Common myeloid progenitor, CD34-positive (primary cell): Measurements from ENCODE around the gene HIF1AN.

ENCODE experiments used
- CTCF ChIA-PET: fragments of 350-600 bp; sonication (Branson Sonifier 250); formaldehyde crosslinking; loops from one replicate; lab custom pipeline; 2021; ENCODE audit warnings: antibody characterized with exemption; lab: Charles Lee
- POLR2A ChIA-PET: fragments of 350-600 bp; sonication (Branson Sonifier 250); formaldehyde crosslinking; loops from one replicate; lab custom pipeline; 2021; ENCODE audit warnings: antibody characterized with exemption; lab: Charles Lee
- DNase-seq, 3 donors: peaks; one replicate each; pipeline versions ENCODE4 v3.0.0 to v3.0.0-alpha.2; 2013
- H3K27ac ChIP-seq, 2 experiments: 1 replicate in 1 of 2; 2 replicates in 1 of 2; pipeline ENCODE4 v1.7.0; 2013; ENCODE audit warnings: inconsistent platforms in 2 of 2, low read length in 2 of 2, mild to moderate bottlenecking in 2 of 2, low read depth in 1 of 2, moderate library complexity in 1 of 2; ENCODE audit not compliant: severe bottlenecking in 2 of 2, insufficient read depth in 1 of 2, poor library complexity in 1 of 2
- H3K27me3 ChIP-seq, 5 experiments: replicated peaks in 2 of 5; 1 replicate in 3 of 5; 2 replicates in 2 of 5; pipeline versions ENCODE4 v1.6.1 to v1.7.0; 2013; ENCODE audit warnings: low read length in 4 of 5, mild to moderate bottlenecking in 2 of 5, moderate library complexity in 2 of 5, inconsistent platforms in 1 of 5; ENCODE audit not compliant: insufficient read depth in 5 of 5, control insufficient read depth in 4 of 5
- H3K36me3 ChIP-seq, 4 experiments: 1 replicate in 2 of 4; 2 replicates in 2 of 4; pipeline versions ENCODE4 v1.6.1 to v1.7.0; 2013; ENCODE audit warnings: low read length in 3 of 4, control low read depth in 1 of 4, mild to moderate bottlenecking in 1 of 4; ENCODE audit not compliant: control insufficient read depth in 4 of 4, insufficient read depth in 4 of 4
- H3K4me1 ChIP-seq, 4 experiments: 1 replicate in 3 of 4; 2 replicates in 1 of 4; pipeline versions ENCODE4 v1.6.1 to v1.7.1; 2013; ENCODE audit warnings: low read length in 3 of 4, mild to moderate bottlenecking in 3 of 4, control low read depth in 1 of 4, inconsistent platforms in 1 of 4, moderate library complexity in 1 of 4; ENCODE audit not compliant: control insufficient read depth in 4 of 4, insufficient read depth in 4 of 4; ENCODE audit errors: control extremely low read depth in 1 of 4
- H3K4me3 ChIP-seq, 7 experiments: 1 replicate in 4 of 7; 2 replicates in 3 of 7; pipeline versions ENCODE4 v1.5.1 to v1.7.0; 2013; ENCODE audit warnings: mild to moderate bottlenecking in 7 of 7, low read length in 6 of 7, moderate library complexity in 6 of 7, inconsistent platforms in 2 of 7, low read depth in 2 of 7, control low read depth in 1 of 7; ENCODE audit not compliant: insufficient read depth in 4 of 7, control insufficient read depth in 1 of 7; ENCODE audit errors: extremely low read depth in 1 of 7
- H3K9me3 ChIP-seq, 5 experiments: 1 replicate in 4 of 5; 2 replicates in 1 of 5; pipeline versions ENCODE4 v1.6.1 to v1.7.1; 2013; ENCODE audit warnings: low read length in 4 of 5, mild to moderate bottlenecking in 2 of 5, inconsistent platforms in 1 of 5, low read depth in 1 of 5, moderate library complexity in 1 of 5; ENCODE audit not compliant: control insufficient read depth in 4 of 5, insufficient read depth in 2 of 5; ENCODE audit errors: control extremely low read depth in 1 of 5
- WGBS: methylation state at CpG from one replicate; pipeline ENCODE4 v1.1.5; 2013; ENCODE audit not compliant: insufficient coverage; 5-methylcytosine and 5-hydroxymethylcytosine counted together

The HIF1AN gene

GRCh38 chr10:100528123-100528886 lies 7.4 kb upstream of the HIF1AN start:
- H3K36me3 ChIP-seq, result peaks cover 19 to 38% (median 33%) of the 10 kb centered on the region in 4 experiments
- H3K4me3 ChIP-seq, result peak overlapping the region in 6 of 7 experiments; percentile 78 to 100 (median 98)
- H3K27me3 ChIP-seq, result no peaks in the 10 kb centered on the region
- peaks cover 9 to 23% (median 17%) of the 10 kb centered on the region in 4 experiments for H3K4me1 ChIP-seq
- WGBS, result 81% methylated on average over 4 of the region's 7 CpGs
- POLR2A ChIA-PET, result no interaction called here
- no peaks in the 10 kb centered on the region for H3K9me3 ChIP-seq
- DNase-seq, result peak in 1 of 3 donors; percentile 15
- H3K27ac ChIP-seq, result peak overlapping the region; percentile 13 to 87
- CTCF ChIA-PET, result interaction anchor here (1.2 to 5.5 kb wide), 3 partner anchors 7 to 15 kb away, joined by 3 to 38 read pairs (median 5); partner anchors contain the start of genes HIF1AN and SEC31B

DNA sequence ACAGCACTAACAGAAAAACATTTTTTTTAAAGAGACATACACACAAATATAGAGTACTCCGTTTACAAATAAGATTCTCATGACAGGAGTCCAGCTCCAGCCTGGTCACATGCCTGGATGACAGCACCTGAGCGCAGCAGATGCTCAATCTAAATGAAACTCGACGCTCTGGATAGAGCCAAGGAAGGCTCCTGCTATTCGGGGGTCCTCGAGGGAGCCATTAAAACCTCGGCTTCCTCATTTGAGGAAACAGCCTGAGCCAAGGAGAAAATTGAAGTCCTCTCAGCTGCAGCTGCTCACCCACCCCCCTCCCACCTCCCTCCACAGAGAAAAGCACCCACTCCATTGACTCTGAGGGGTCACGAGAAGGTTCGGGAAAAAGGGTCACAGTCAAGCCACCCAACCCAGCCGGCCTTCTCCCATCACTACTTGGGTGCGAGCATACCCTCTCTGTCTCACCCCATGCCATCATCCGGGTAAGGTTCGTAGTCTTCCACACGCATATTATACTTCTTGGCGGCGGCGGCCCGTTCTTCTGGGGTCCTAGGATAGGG lies 6.7 kb upstream of the HIF1AN start:
- Histone ChIP-seq H3K27me3 (no peaks in the 10 kb centered on the region), H3K9me3 (no peaks in the 10 kb centered on the region), H3K27ac (peak overlapping the region; percentile 70 to 87), H3K4me3 (peak overlapping the region; percentile 78 to 100 (median 97)), H3K4me1 (peaks cover 9 to 23% (median 17%) of the 10 kb centered on the region in 4 experiments), H3K36me3 (peaks cover 19 to 31% (median 27%) of the 10 kb centered on the region in 4 experiments)
- ChIA-PET CTCF (interaction anchor here (2.0 to 5.5 kb wide), 2 partner anchors 7 to 11 kb away, joined by 5 to 38 read pairs; partner anchors contain the start of genes HIF1AN and SEC31B), POLR2A (no interaction called here)
- WGBS, result 0% methylated on average over 11 of the region's 18 CpGs
- peak in 2 of 3 donors; percentile 32 to 40 for DNase-seq

GRCh38 chr10:100529475-100530298 lies 6.1 kb upstream of the HIF1AN start, which contains the start of gene NDUFB8:
Gene NDUFB8 (minus strand): TSS chr10:100529871. CDS start chr10:100529851, 20 bp downstream.
- ChIA-PET POLR2A (no interaction called here), CTCF (interaction anchor here (1.3 to 5.5 kb wide), 2 partner anchors 11 to 12 kb away, joined by 6 to 38 read pairs; partner anchors contain the start of gene SEC31B)
- Histone ChIP-seq H3K36me3 (peaks cover 12 to 24% (median 21%) of the 10 kb centered on the region in 4 experiments), H3K27me3 (no peaks in the 10 kb centered on the region), H3K27ac (peak within 1 kb of the TSS; percentile 70 to 87), H3K4me1 (peaks cover 9 to 23% (median 17%) of the 10 kb centered on the region in 4 experiments), H3K9me3 (no peaks in the 10 kb centered on the region), H3K4me3 (peak within 1 kb of the TSS; percentile 78 to 100 (median 97))
- peak; percentile 73 to 83 (median 78) for DNase-seq
- WGBS, result 2% methylated on average over 28 of the region's 43 CpGs

DNA sequence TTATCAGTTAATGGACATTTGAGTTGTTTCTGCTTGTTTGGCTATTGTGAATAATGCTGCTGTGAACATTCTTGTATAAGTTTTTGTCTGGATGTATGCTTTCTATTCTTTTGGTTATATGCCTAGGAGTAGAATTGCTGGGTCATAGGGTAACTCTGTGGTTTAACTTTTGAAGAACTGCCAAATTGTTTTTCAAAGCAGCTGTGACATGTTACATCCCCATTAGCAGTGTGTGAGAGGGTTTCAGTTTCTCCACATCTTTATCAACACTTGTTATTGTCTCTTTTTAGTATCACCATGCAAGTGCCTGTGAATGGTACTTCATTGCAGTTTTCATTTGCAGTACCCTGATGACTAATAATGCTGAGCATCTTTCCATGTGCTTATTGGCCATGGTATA lies 4.0 kb upstream of the HIF1AN start:
- no peaks in the 10 kb centered on the region for H3K27me3 ChIP-seq
- CTCF ChIA-PET, result no interaction called here
- peak in 2 of 3 donors; percentile 17 for DNase-seq
- POLR2A ChIA-PET, result no interaction called here
- peaks cover 16 to 31% (median 26%) of the 10 kb centered on the region in 4 experiments for H3K4me1 ChIP-seq
- H3K36me3 ChIP-seq, result peaks cover under 1 to 7% (median 4%) of the 10 kb centered on the region in 4 experiments
- H3K9me3 ChIP-seq, result no peaks in the 10 kb centered on the region
- no peak overlapping the region for H3K27ac ChIP-seq
- H3K4me3 ChIP-seq, result no peak overlapping the region

DNA sequence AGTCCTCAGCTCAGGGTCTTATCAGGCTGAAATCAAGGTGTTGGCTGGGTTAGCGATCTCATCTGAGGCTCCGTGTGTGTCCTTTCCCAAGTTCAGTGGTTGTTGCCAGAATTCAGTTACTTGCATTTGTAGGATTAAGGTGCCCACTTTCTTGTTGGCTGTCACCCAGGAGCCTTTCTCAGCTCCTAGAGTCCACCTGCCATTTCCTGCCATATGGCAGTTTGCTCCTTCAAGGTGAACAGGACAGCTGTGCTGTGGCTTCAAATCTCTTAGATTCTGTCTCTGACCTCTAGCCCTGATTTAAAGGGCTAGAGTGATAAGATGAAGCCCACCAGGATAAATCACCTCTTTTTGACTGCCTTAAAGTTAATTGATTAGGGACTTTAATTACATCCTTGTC lies 1.0 kb upstream of the HIF1AN start:
- Histone ChIP-seq H3K9me3 (no peaks in the 10 kb centered on the region), H3K27me3 (no peaks in the 10 kb centered on the region), H3K4me3 (no peak overlapping the region), H3K4me1 (peaks cover 10 to 24% (median 20%) of the 10 kb centered on the region in 4 experiments), H3K36me3 (peaks cover 8 to 16% (median 12%) of the 10 kb centered on the region in 4 experiments), H3K27ac (no peak overlapping the region)
- ChIA-PET CTCF (interaction anchor here (1.1 to 2.2 kb wide), 4 partner anchors 7 to 22 kb away, joined by 3 to 15 read pairs (median 8); no protein-coding TSS in a partner anchor), POLR2A (no interaction called here)
- no CpG with 5 or more reads among the region's 2 CpGs for WGBS
- no peak for DNase-seq

DNA sequence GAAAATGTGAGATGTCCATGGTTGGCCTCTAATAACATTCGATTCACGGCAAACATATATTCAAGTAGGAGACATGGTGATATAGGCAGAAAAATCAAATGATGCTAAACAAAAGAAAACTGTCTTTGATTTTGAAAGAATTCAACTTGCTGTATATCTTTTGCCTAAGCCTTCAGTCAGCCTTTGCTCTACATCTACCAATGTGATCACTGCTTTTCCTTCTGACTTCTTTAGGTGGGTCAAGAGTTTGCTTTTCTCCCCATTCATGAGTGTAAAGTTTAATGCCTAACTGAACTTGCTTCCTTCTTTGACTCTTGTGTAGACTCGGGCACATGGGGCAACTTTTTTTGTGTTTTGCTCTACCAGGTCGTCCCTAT lies 417 bp upstream of the HIF1AN start:
- no peaks in the 10 kb centered on the region for H3K27me3 ChIP-seq
- H3K36me3 ChIP-seq, result peaks cover 8 to 21% (median 14%) of the 10 kb centered on the region in 4 experiments
- no peak overlapping the region for H3K27ac ChIP-seq
- ChIA-PET CTCF (interaction anchor here (1.1 to 2.2 kb wide), 7 partner anchors 7 to 27 kb away, joined by 3 to 15 read pairs (median 7); no protein-coding TSS in a partner anchor), POLR2A (no interaction called here)
- peaks cover 7 to 19% (median 15%) of the 10 kb centered on the region in 4 experiments for H3K4me1 ChIP-seq
- H3K4me3 ChIP-seq, result peak overlapping the region in 6 of 7 experiments; percentile 27 to 91 (median 86)
- no peaks in the 10 kb centered on the region for H3K9me3 ChIP-seq
- DNase-seq, result no peak
- 50% methylated on average over 4 of the region's 4 CpGs for WGBS
